GM18867 (cell line): ENCODE data around the gene ZNF443.
A peak's percentile ranks its signal among the peaks of the same experiment; 100 is the strongest.
"Not testable (repeated sequence)": the region's sequence is repeated elsewhere in the genome, so short reads cannot be mapped to it uniquely, and the experiment has no call there.

Source experiments
- ATAC-seq: cut with Tn5 transposase; IDR thresholded peaks from one replicate; pipeline ENCODE4 v1.9.1; 2021; ENCODE audit warnings: mild to moderate bottlenecking, moderate library complexity; ENCODE audit not compliant: unreplicated experiment

The ZNF443 gene

GRCh38 chr19:12440541-12441316, at the start of gene ZNF443:
ZNF443 (minus strand) TSS chr19:12441021; CDS start chr19:12440914, 107 bp downstream.
- peak; percentile 94 for ATAC-seq

GRCh38 chr19:12486265-12486783, 45.5 kb upstream of the ZNF443 start:
- ATAC-seq: not testable (repeated sequence)

- no peak for ATAC-seq
These were observed 44.8 kb upstream of the ZNF443 start for GRCh38 chr19:12485571-12485970.

GRCh38 chr19:12485052-12485416, 44.2 kb upstream of the ZNF443 start:
- no peak for ATAC-seq

GRCh38 chr19:12484371-12485051, 43.7 kb upstream of the ZNF443 start, which contains the start of gene ZNF709:
ZNF709 (minus strand) TSS chr19:12484816; CDS start chr19:12484657, 159 bp downstream.
- peak; percentile 96 for ATAC-seq

- peak; percentile 6 for ATAC-seq
These were observed 43.2 kb upstream of the ZNF443 start for GRCh38 chr19:12484011-12484370.

- ATAC-seq: no peak
These were observed 41.7 kb upstream of the ZNF443 start for GRCh38 chr19:12482509-12482886.

GRCh38 chr19:12481781-12482508, 41.1 kb upstream of the ZNF443 start:
- ATAC-seq: no peak

- no peak for ATAC-seq
These were observed 37.6 kb upstream of the ZNF443 start for GRCh38 chr19:12478234-12478941.

GRCh38 chr19:12467651-12468050, 26.8 kb upstream of the ZNF443 start:
- ATAC-seq: not testable (repeated sequence)

- no peak for ATAC-seq
These were observed 24.4 kb upstream of the ZNF443 start for GRCh38 chr19:12465211-12465610.

- ATAC-seq: no peak
These were observed 23.9 kb upstream of the ZNF443 start for GRCh38 chr19:12464769-12465168.

- ATAC-seq: not testable (repeated sequence)
These were observed 23.3 kb upstream of the ZNF443 start for GRCh38 chr19:12464139-12464538.

- no peak for ATAC-seq
These were observed 12.7 kb upstream of the ZNF443 start for GRCh38 chr19:12453495-12453894.

- no peak for ATAC-seq
These were observed 10.0 kb upstream of the ZNF443 start for GRCh38 chr19:12450844-12451243.

- ATAC-seq: no peak
These were observed 8.0 kb upstream of the ZNF443 start for GRCh38 chr19:12448808-12449207.

- ATAC-seq: peak; percentile 26
These were observed 908 bp downstream of the ZNF443 start for GRCh38 chr19:12439686-12440540.

- ATAC-seq: not testable (repeated sequence)
These were observed 10.0 kb downstream of the ZNF443 start for GRCh38 chr19:12430726-12431299.

- no peak for ATAC-seq
These were observed 14.9 kb downstream of the ZNF443 start for GRCh38 chr19:12425888-12426274.
